Endothelial cell (in vitro differentiated cells): Measurements from ENCODE around the gene DLGAP1. TPM values are rescaled to one million over a fixed set of nuclear protein-coding genes. Genes with fewer than 3 reads are reported as not detected.
"Not testable (repeated sequence)": the region's sequence is repeated elsewhere in the genome, so short reads cannot be mapped to it uniquely, and the experiment has no call there.

Experiments
- DNase-seq: peaks from one replicate; pipeline ENCODE4 v3.0.0; 2021; ENCODE audit warnings: low spot score
- H3K27ac Mint-ChIP-seq: one replicate; pipeline ENCODE4 v1.8.0; 2021; ENCODE audit warnings: mixed read lengths, inconsistent platforms; ENCODE audit not compliant: unreplicated experiment
- H3K27me3 Mint-ChIP-seq: one replicate; pipeline ENCODE4 v1.8.0; 2021; ENCODE audit warnings: mild to moderate bottlenecking, moderate library complexity, mixed read lengths, inconsistent platforms; ENCODE audit not compliant: unreplicated experiment
- H3K36me3 Mint-ChIP-seq: one replicate; pipeline ENCODE4 v1.8.0; 2021; ENCODE audit warnings: mild to moderate bottlenecking, low read depth, mixed read lengths, inconsistent platforms; ENCODE audit not compliant: unreplicated experiment
- H3K4me1 Mint-ChIP-seq: one replicate; pipeline ENCODE4 v1.8.0; 2021; ENCODE audit warnings: mild to moderate bottlenecking, mixed read lengths, inconsistent platforms; ENCODE audit not compliant: unreplicated experiment
- H3K4me3 Mint-ChIP-seq: one replicate; pipeline ENCODE4 v1.8.0; 2021; ENCODE audit warnings: mild to moderate bottlenecking, mixed read lengths, inconsistent platforms; ENCODE audit not compliant: unreplicated experiment
- H3K9me3 Mint-ChIP-seq: one replicate; pipeline ENCODE4 v1.8.0; 2021; ENCODE audit warnings: mixed read lengths, inconsistent platforms; ENCODE audit not compliant: unreplicated experiment
- long read RNA-seq: library from polyadenylated mRNA; unstranded; transcript quantifications from one replicate; pipeline ENCODE4 v2.0.0, GENCODE V29; 2020; ENCODE audit not compliant: unreplicated experiment
- total RNA-seq: library from RNA; stranded (reverse); fragmentation: NEBNext Ultra II Directional; extraction: Animal tissue kit (Norgen Biotek cat#: 25700); gene quantifications from one replicate; pipeline ENCODE4 v1.2.1, GENCODE V29; 2021; ENCODE audit not compliant: unreplicated experiment
- TF ChIP-seq, protein P1 (sequence below): fragments of 200-600 bp; sonication (generic); IDR thresholded peaks from one replicate; pipeline ENCODE4 v1.5.0; 2021; ENCODE audit warnings: antibody characterized with exemption; ENCODE audit not compliant: unreplicated experiment

The DLGAP1 gene
- 1.8 TPM for total RNA-seq
- long read RNA-seq, partial matches to known transcripts: 1 of 1 reads
- long read RNA-seq, other reads (novel, unspliced or antisense): 0 of 1 reads

DNA sequence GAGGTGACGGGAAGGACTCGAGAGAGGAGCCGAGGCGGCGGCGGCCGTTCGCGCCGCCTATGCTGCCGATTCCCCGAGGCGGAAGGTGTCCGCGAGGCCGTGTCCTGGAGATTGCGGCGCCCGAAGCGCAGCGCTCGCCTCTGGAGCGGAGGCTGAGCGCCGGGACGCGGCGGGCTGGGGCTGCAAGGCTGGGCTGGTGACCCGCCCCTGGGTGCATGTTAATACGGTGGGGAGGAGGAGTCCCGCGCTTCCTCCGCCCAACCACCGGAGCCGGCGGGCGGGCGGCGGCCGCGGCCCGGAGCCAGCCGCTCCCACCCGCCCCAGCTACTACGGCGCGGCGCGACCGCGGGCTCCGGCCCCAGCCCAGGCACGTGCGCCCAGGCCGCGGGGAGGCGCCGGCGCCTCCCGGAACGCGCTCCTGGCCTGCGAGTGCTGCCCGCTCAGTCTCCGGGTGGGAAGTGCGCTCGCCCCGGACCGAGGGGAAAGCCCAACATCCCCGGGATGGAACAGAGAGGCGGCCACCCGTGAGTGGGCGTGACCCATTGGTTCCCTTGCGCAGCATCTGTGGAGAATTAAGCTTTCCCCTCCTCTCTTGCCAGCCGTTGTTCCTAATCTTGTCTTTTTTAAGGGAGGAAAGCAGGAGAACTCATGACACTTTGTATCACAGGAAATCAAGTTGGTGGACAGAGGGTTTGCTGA, at the start of gene DLGAP1:
DLGAP1 (minus strand) TSS at position 195 of the 699 bp plus-strand sequence.
- H3K27ac Mint-ChIP-seq: peak within 1 kb of the TSS; percentile 22
- peak; percentile 64 for DNase-seq
- TF ChIP-seq, protein P1, sequence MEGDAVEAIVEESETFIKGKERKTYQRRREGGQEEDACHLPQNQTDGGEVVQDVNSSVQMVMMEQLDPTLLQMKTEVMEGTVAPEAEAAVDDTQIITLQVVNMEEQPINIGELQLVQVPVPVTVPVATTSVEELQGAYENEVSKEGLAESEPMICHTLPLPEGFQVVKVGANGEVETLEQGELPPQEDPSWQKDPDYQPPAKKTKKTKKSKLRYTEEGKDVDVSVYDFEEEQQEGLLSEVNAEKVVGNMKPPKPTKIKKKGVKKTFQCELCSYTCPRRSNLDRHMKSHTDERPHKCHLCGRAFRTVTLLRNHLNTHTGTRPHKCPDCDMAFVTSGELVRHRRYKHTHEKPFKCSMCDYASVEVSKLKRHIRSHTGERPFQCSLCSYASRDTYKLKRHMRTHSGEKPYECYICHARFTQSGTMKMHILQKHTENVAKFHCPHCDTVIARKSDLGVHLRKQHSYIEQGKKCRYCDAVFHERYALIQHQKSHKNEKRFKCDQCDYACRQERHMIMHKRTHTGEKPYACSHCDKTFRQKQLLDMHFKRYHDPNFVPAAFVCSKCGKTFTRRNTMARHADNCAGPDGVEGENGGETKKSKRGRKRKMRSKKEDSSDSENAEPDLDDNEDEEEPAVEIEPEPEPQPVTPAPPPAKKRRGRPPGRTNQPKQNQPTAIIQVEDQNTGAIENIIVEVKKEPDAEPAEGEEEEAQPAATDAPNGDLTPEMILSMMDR: no peak
- peak within 1 kb of the TSS; percentile 92 for H3K4me3 Mint-ChIP-seq
- no peaks in the 10 kb centered on the region for H3K36me3 Mint-ChIP-seq
- peaks cover 13% of the 10 kb centered on the region for H3K4me1 Mint-ChIP-seq
- no peaks in the 10 kb centered on the region for H3K9me3 Mint-ChIP-seq
- H3K27me3 Mint-ChIP-seq: peaks cover 5% of the 10 kb centered on the region

DNA sequence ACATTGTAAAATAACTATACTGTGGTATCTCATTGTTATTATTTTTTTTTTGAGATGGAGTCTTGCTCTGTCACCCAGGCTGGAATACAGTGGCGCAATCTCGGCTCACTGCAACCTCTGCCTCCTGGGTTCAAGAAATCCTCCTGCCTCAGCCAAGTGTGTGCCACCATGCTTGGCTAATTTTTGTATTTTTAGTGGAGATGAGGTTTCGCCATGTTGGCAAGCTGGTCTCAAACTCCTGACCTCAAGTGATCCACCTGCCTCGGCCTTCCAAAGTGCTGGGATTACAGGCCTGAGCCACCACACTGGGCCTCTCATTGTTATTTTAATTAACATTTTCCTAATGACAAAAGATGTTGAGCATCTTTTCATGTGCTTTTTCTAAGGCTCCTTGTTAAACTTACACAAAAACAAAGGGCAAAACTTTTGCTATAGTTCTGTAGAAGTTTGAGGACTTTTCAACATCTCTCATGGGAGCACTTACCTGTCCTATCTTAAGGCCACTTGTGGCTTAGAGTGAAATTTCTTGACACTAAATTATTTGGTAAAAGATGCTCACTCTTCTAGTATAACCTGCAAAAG, 39.7 kb upstream of the DLGAP1 start:
- not testable (repeated sequence) for H3K4me3 Mint-ChIP-seq, H3K27me3 Mint-ChIP-seq, H3K36me3 Mint-ChIP-seq, DNase-seq, H3K9me3 Mint-ChIP-seq, H3K27ac Mint-ChIP-seq, H3K4me1 Mint-ChIP-seq

DNA sequence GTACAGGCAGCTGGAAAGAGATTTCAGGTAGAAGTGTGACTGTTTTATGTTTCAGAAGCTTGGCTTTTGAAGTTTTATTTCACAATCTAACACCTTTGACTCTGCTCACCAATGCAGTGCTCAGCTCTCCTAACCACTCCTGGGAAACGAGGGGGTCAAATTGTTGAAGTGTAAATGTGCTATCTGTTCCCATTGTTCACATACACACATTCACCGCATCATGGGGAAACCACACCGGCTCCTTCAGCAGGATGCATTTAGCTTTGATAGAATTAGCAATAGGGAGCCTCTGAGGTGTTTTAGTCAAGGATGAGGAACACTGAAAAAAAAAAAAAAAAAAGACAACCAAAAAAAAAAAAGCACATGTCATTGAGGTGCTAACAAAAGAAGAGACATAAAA, 13.4 kb upstream of the DLGAP1 start:
- TF ChIP-seq, protein P1: no peak
- Mint-ChIP-seq H3K4me3 (no peak overlapping the region), H3K27ac (no peak overlapping the region), H3K9me3 (no peaks in the 10 kb centered on the region), H3K36me3 (no peaks in the 10 kb centered on the region), H3K4me1 (no peaks in the 10 kb centered on the region), H3K27me3 (no peaks in the 10 kb centered on the region)
- DNase-seq: no peak

DNA sequence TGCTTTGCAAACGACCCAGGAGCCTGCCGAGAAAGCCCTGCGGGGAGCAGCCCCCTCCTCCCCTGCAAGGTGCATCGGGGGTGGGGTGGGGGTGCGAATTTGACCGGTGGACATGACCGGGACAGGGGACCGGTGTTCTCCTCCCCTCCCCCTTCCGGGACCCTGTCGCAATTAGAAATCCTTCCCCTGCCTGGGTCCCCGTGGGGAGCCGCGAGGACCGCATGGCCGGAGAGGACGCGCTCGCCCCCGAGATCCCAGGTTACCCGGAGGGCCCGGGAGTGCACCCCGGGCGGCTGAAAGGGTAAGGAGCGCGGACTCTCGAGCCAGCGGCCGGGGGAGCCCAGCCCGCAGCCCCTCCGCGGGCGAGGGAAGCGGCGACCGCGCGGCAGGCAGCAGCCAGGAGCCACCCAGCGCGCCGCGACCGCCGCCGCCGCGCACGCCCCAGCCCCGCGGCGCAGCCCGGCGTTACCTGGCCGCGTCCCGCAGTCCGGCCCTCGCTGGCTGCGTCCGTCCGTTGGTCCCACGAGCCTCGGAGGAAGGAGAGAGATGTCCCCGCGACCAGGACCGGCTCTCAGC, 482 bp downstream of the DLGAP1 start:
- H3K4me3 Mint-ChIP-seq: peak overlapping the region; percentile 92
- H3K36me3 Mint-ChIP-seq: no peaks in the 10 kb centered on the region
- peak; percentile 23 for DNase-seq
- H3K9me3 Mint-ChIP-seq: no peaks in the 10 kb centered on the region
- H3K4me1 Mint-ChIP-seq: peaks cover 13% of the 10 kb centered on the region
- TF ChIP-seq, protein P1: no peak
- peaks cover 5% of the 10 kb centered on the region for H3K27me3 Mint-ChIP-seq
- peak overlapping the region; percentile 22 for H3K27ac Mint-ChIP-seq

DNA sequence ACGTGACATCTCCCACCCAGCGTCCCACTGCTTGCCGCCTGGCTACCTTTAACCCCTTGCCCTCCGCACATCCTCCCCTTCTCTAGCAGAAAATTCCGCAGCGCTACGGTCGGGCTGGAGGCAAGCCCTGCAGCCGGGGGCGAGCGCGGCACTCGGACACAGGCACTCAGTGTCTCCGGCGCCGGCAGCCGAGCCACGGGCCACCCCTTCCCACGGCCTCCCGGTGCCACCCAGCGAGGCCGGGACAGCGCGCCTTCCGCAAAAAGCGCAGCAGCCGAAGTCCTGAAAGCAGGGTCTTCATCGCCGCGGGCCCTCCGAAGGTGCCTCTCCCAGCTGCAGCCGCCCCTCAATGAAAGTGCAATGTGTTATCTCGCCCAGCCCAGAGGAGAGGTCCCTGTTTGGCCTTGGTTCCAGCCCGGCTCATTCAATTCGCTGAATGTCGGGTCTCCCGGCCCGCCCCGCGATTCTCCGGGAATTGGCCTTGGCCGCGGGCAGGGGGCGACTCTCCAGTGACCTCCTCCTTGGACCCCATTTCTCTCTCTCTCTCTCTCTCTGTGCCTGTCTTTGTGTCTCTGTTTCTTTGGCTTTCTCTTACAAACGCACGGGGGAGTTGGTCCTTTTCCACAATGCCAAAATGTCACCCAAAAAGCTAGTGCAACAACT, 1.1 kb downstream of the DLGAP1 start:
- DNase-seq: peak; percentile 40
- H3K27me3 Mint-ChIP-seq: peaks cover 5% of the 10 kb centered on the region
- peak overlapping the region; percentile 92 for H3K4me3 Mint-ChIP-seq
- TF ChIP-seq, protein P1: no peak
- H3K27ac Mint-ChIP-seq: peak overlapping the region; percentile 22
- peaks cover 13% of the 10 kb centered on the region for H3K4me1 Mint-ChIP-seq
- no peaks in the 10 kb centered on the region for H3K9me3 Mint-ChIP-seq
- H3K36me3 Mint-ChIP-seq: no peaks in the 10 kb centered on the region
